IMR-90 (cell line): ENCODE measurements around the gene PAGE2B. TPM values are rescaled to one million over a fixed set of nuclear protein-coding genes. Genes with fewer than 3 reads are reported as not detected.
"Not testable (repeated sequence)": the region's sequence is repeated elsewhere in the genome, so short reads cannot be mapped to it uniquely, and the experiment has no call there.

Experiments used
- ATAC-seq: fragments of 200-7000 bp; cut with Tn5 transposase; 2 replicates; pipeline ENCODE4 v1.9.1; 2020; ENCODE audit warnings: low read depth, mild to moderate bottlenecking, moderate library complexity
- BruUV-seq: library from RNA; stranded (reverse); fragments of 400-500 nt; replicated peaks from 2 replicates; lab custom pipeline; 2021; lab: Mats Ljungman, UMichigan
- CTCF ChIA-PET: fragments of 300-600 bp; formaldehyde crosslinking; extraction: SDS; loops from one replicate; lab custom pipeline; 2021; ENCODE audit warnings: antibody characterized with exemption; lab: Yijun Ruan, JAX
- POLR2A ChIA-PET: fragments of 300-600 bp; sonication (Branson Sonifier 250); formaldehyde crosslinking; loops from one replicate; lab custom pipeline; 2022; ENCODE audit warnings: antibody characterized with exemption; ENCODE audit not compliant: unreplicated experiment; lab: Charles Lee
- DNase-seq: peaks from one replicate; pipeline ENCODE4 v3.0.0; 2013
- H2AFZ ChIP-seq: replicated peaks from 2 replicates; pipeline ENCODE3; 2013; ENCODE audit warnings: low read length, mild to moderate bottlenecking; ENCODE audit not compliant: poor library complexity
- H2AK5ac ChIP-seq: 2 replicates; pipeline ENCODE4 v1.6.1; 2013; ENCODE audit warnings: low read depth, low read length, inconsistent platforms
- H2AK9ac ChIP-seq: replicated peaks from 2 replicates; pipeline ENCODE3; 2013; ENCODE audit warnings: mild to moderate bottlenecking, low read depth, low read length, moderate library complexity; ENCODE audit not compliant: poor library complexity
- H2BK120ac ChIP-seq: 2 replicates; pipeline ENCODE4 v1.6.1; 2013; ENCODE audit warnings: low read depth, low read length, inconsistent platforms
- H2BK15ac ChIP-seq: 3 replicates; pipeline ENCODE4 v1.6.1; 2013; ENCODE audit warnings: low read depth, low read length, inconsistent platforms
- H2BK20ac ChIP-seq: 2 replicates; pipeline ENCODE4 v1.6.1; 2013; ENCODE audit warnings: low read depth, mild to moderate bottlenecking, inconsistent platforms, low read length, moderate library complexity
- H2BK5ac ChIP-seq: 2 replicates; pipeline ENCODE4 v1.6.1; 2013; ENCODE audit warnings: mild to moderate bottlenecking, low read depth, low read length, inconsistent platforms; ENCODE audit not compliant: poor library complexity, severe bottlenecking
- H3K14ac ChIP-seq: replicated peaks from 2 replicates; pipeline ENCODE4 v1.6.1; 2013; ENCODE audit warnings: low read depth, low read length, inconsistent platforms
- H3K18ac ChIP-seq: 2 replicates; pipeline ENCODE4 v1.6.1; 2013; ENCODE audit warnings: low read depth, low read length, control low read depth
- H3K23ac ChIP-seq: 2 replicates; pipeline ENCODE4 v1.6.1; 2013; ENCODE audit warnings: low read depth, low read length, inconsistent platforms
- H3K27ac ChIP-seq: 2 replicates; pipeline ENCODE4 v1.5.1; 2013; ENCODE audit warnings: mild to moderate bottlenecking, control low read depth, low read length; ENCODE audit not compliant: insufficient read depth
- H3K27me3 ChIP-seq: 2 replicates; pipeline ENCODE4 v1.6.1; 2013; ENCODE audit warnings: low read length; ENCODE audit not compliant: control insufficient read depth, insufficient read depth
- H3K36me3 ChIP-seq: 2 replicates; pipeline ENCODE4 v1.6.1; 2013; ENCODE audit warnings: low read length, mixed read lengths; ENCODE audit not compliant: control insufficient read depth, insufficient read depth
- H3K4ac ChIP-seq: 2 replicates; pipeline ENCODE4 v1.6.1; 2013; ENCODE audit warnings: low read depth, low read length, inconsistent platforms
- H3K4me1 ChIP-seq: 2 replicates; pipeline ENCODE4 v1.6.1; 2013; ENCODE audit warnings: low read length, mixed read lengths; ENCODE audit not compliant: control insufficient read depth, insufficient read depth
- H3K4me2 ChIP-seq: 2 replicates; pipeline ENCODE4 v1.6.1; 2013; ENCODE audit warnings: low read depth, mild to moderate bottlenecking, control low read depth, low read length, moderate library complexity
- H3K4me3 ChIP-seq: 2 replicates; pipeline ENCODE4 v1.5.1; 2013; ENCODE audit warnings: low read depth, mild to moderate bottlenecking, control low read depth, low read length, moderate library complexity; ENCODE audit not compliant: insufficient read depth
- H3K56ac ChIP-seq: 2 replicates; pipeline ENCODE4 v1.6.1; 2013; ENCODE audit warnings: low read length, inconsistent platforms; ENCODE audit not compliant: insufficient read depth; ENCODE audit errors: extremely low read depth
- H3K79me1 ChIP-seq, 2 experiments: 2 replicates each; pipeline ENCODE4 v1.6.1; 2013; ENCODE audit warnings: low read length in 2 of 2, inconsistent platforms in 1 of 2, low read depth in 1 of 2
- H3K9ac ChIP-seq: 2 replicates; pipeline ENCODE4 v1.6.1; 2013; ENCODE audit warnings: low read depth, low read length, control low read depth
- H3K9me1 ChIP-seq: 2 replicates; pipeline ENCODE4 v1.6.1; 2013; ENCODE audit warnings: low read length, inconsistent platforms; ENCODE audit not compliant: insufficient read depth
- H3K9me3 ChIP-seq: 2 replicates; pipeline ENCODE4 v1.6.1; 2013; ENCODE audit warnings: low read length; ENCODE audit not compliant: control insufficient read depth, insufficient read depth
- H4K20me1 ChIP-seq: 2 replicates; pipeline ENCODE4 v1.6.1; 2013; ENCODE audit warnings: low read length, inconsistent platforms; ENCODE audit not compliant: insufficient read depth
- H4K5ac ChIP-seq: 2 replicates; pipeline ENCODE4 v1.6.1; 2013; ENCODE audit warnings: mild to moderate bottlenecking, low read depth, low read length, control low read depth
- H4K8ac ChIP-seq, 2 experiments: 2 replicates each; pipeline ENCODE4 v1.6.1; 2013; ENCODE audit warnings: low read depth in 2 of 2, low read length in 2 of 2, control low read depth in 1 of 2, inconsistent platforms in 1 of 2
- H4K91ac ChIP-seq: 2 replicates; pipeline ENCODE4 v1.6.1; 2013; ENCODE audit warnings: low read depth, low read length, inconsistent platforms; ENCODE audit not compliant: insufficient read depth
- WGBS, 2 experiments: methylation state at CpG; one replicate each; pipeline versions ENCODE4 v1.1.5 to v1.1.7; 2013; ENCODE audit warnings: missing lambda C conversion rate in 2 of 2; ENCODE audit not compliant: insufficient read length in 1 of 2; ENCODE audit errors: extremely low coverage in 2 of 2; 5-methylcytosine and 5-hydroxymethylcytosine counted together
- dilution Hi-C: fragments of 300-500 bp; cut with HindIII; formaldehyde crosslinking; loops from one replicate; pipeline ENCODE4 v1.14.3; 2018; ENCODE audit warnings: low sequenced_read_pairs; ENCODE audit not compliant: unreplicated experiment
- in situ Hi-C: fragments of 300-500 bp; cut with MboI; formaldehyde crosslinking; loops from 3 replicates; pipeline ENCODE4 v1.14.3; 2019; ENCODE audit warnings: low sequenced_read_pairs, inconsistent platforms, mixed read lengths
- intact Hi-C: fragments of 100-400 bp; cut with micrococcal nuclease; formaldehyde crosslinking; loops from 2 replicates; pipeline ENCODE4 v1.10.0; 2022
- polyA plus RNA-seq, 3 experiments: library from polyadenylated mRNA; depleted of rRNA; stranded (reverse); fragments of >200 nt; gene quantifications; 2 replicates each; pipeline ENCODE4 v1.2.3, GENCODE V29; 2012; ENCODE audit warnings: low replicate concordance in 1 of 3
- total RNA-seq: library from RNA; depleted of rRNA; stranded (reverse); fragments of >200 nt; gene quantifications from 2 replicates; pipeline ENCODE4 v1.2.3, GENCODE V29; 2012

Gene PAGE2B
- total and polyA plus RNA-seq, 2 of the 4 experiments (the other 2 are of a cell fraction), result not detected

DNA sequence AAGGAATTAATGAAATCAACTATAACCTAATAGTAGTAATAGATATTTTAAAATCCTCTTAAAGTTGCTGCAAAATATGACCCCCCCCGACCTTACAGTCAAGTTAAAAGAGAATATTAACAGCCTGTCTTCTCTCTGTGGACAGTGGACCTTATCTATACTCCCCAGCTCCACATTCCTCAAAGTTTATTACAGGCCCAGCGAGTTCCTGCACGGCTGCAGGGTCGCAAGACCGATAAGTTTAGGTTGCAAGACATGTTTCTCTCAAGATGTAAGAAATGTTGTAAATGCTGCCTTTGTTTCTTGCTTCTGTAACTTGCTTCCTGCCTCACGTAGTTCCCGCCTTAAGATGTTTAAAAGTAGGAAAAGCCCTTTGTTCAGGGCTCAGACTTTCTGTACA, 41.8 kb downstream of the PAGE2B start:
- H2AK9ac ChIP-seq, H4K20me1 ChIP-seq, H2BK120ac ChIP-seq, H4K91ac ChIP-seq, BruUV-seq, H3K4me2 ChIP-seq, H3K9me1 ChIP-seq, H3K4ac ChIP-seq, H3K27ac ChIP-seq, H3K56ac ChIP-seq, H2AFZ ChIP-seq, H3K23ac ChIP-seq, H2BK20ac ChIP-seq, H3K14ac ChIP-seq, H3K18ac ChIP-seq, H3K27me3 ChIP-seq, H3K36me3 ChIP-seq, H2BK15ac ChIP-seq, H3K4me3 ChIP-seq, ATAC-seq, DNase-seq, H3K9ac ChIP-seq, intact Hi-C loops, dilution Hi-C loops, in situ Hi-C loops, H3K79me1 ChIP-seq, H4K8ac ChIP-seq, CTCF ChIA-PET, H2AK5ac ChIP-seq, H4K5ac ChIP-seq, H3K9me3 ChIP-seq, H3K4me1 ChIP-seq, H2BK5ac ChIP-seq: not testable (repeated sequence)
- no CpG with 5 or more reads among the region's 7 CpGs for WGBS, 2 experiments
- POLR2A ChIA-PET, result interaction anchor here (0.7 kb wide), 1 partner anchor 20 kb away, joined by 4 read pairs; no protein-coding TSS in a partner anchor
